GM23338 (cell line): Measurements from ENCODE around the gene NFE2. TPM values are rescaled to one million over a fixed set of nuclear protein-coding genes. Genes with fewer than 3 reads are reported as not detected.

Experiments used
- ATAC-seq: fragments of 200-7000 bp; cut with Tn5 transposase; 3 replicates; pipeline ENCODE4 v1.9.1; 2020
- DNase-seq: peaks from one replicate; pipeline ENCODE4 v3.0.0-alpha.2; 2015; ENCODE audit warnings: low spot score
- H2AFZ ChIP-seq: fragments of 200-600 bp; sonication (generic); 2 replicates; pipeline ENCODE4 v1.8.0; 2016; ENCODE audit warnings: antibody characterized with exemption, mild to moderate bottlenecking, moderate library complexity
- H3F3A ChIP-seq: fragments of 200-600 bp; sonication (generic); replicated peaks from 2 replicates; pipeline ENCODE4 v1.8.0; 2017; ENCODE audit warnings: antibody characterized with exemption, mixed run types, low read depth
- H3K27ac ChIP-seq: fragments of 200-600 bp; sonication (generic); 2 replicates; pipeline ENCODE4 v1.6.1; 2016; ENCODE audit warnings: low read depth
- H3K27me3 ChIP-seq: fragments of 200-600 bp; sonication (generic); 2 replicates; pipeline ENCODE4 v1.8.0; 2016; ENCODE audit warnings: mild to moderate bottlenecking, mixed run types, moderate library complexity; ENCODE audit not compliant: insufficient read depth
- H3K36me3 ChIP-seq: fragments of 200-600 bp; sonication (generic); 2 replicates; pipeline ENCODE4 v1.8.0; 2016; ENCODE audit warnings: mild to moderate bottlenecking; ENCODE audit not compliant: insufficient read depth
- H3K4me1 ChIP-seq: fragments of 200-600 bp; sonication (generic); 2 replicates; pipeline ENCODE4 v1.8.0; 2016; ENCODE audit warnings: mild to moderate bottlenecking, moderate library complexity; ENCODE audit not compliant: insufficient read depth
- H3K4me2 ChIP-seq: fragments of 200-600 bp; sonication (generic); 2 replicates; pipeline ENCODE4 v1.7.1; 2017; ENCODE audit warnings: mixed run types
- H3K4me3 ChIP-seq: fragments of 200-600 bp; sonication (generic); 2 replicates; pipeline ENCODE4 v1.6.1; 2016; ENCODE audit warnings: mixed run types
- H3K79me2 ChIP-seq: fragments of 200-600 bp; sonication (generic); replicated peaks from 2 replicates; pipeline ENCODE4 v1.8.0; 2017; ENCODE audit warnings: mild to moderate bottlenecking; ENCODE audit not compliant: insufficient read depth
- H3K9me2 ChIP-seq: fragments of 200-600 bp; sonication (generic); 2 replicates; pipeline ENCODE4 v1.8.0; 2017; ENCODE audit not compliant: insufficient read depth
- H4K20me1 ChIP-seq: fragments of 200-600 bp; sonication (generic); replicated peaks from 2 replicates; pipeline ENCODE4 v1.8.0; 2017; ENCODE audit warnings: mild to moderate bottlenecking; ENCODE audit not compliant: insufficient read depth
- H3K27ac Mint-ChIP-seq: 2 replicates; pipeline ENCODE4 v1.8.0; 2020; ENCODE audit warnings: inconsistent platforms, mild to moderate bottlenecking, moderate library complexity, mixed read lengths
- H3K27me3 Mint-ChIP-seq: 3 replicates; pipeline ENCODE4 v1.8.0; 2022; ENCODE audit warnings: low read depth, mild to moderate bottlenecking, moderate library complexity, mixed read lengths, inconsistent platforms; ENCODE audit not compliant: insufficient read depth, poor library complexity
- H3K36me3 Mint-ChIP-seq: 3 replicates; pipeline ENCODE4 v1.8.0; 2021; ENCODE audit warnings: low read depth, mild to moderate bottlenecking, inconsistent platforms, moderate library complexity, mixed read lengths
- H3K4me1 Mint-ChIP-seq: 3 replicates; pipeline ENCODE4 v1.8.0; 2020; ENCODE audit warnings: mild to moderate bottlenecking, inconsistent platforms, mixed read lengths
- H3K4me3 Mint-ChIP-seq: 3 replicates; pipeline ENCODE4 v1.8.0; 2021; ENCODE audit warnings: moderate library complexity, mild to moderate bottlenecking, inconsistent platforms, mixed read lengths
- H3K9me3 Mint-ChIP-seq: 3 replicates; pipeline ENCODE4 v1.8.0; 2020; ENCODE audit warnings: moderate library complexity, mild to moderate bottlenecking, inconsistent platforms, mixed read lengths
- CREB1 ChIP-seq: fragments of 250-450 bp; sonication (Bioruptor Pico); IDR thresholded peaks from 2 replicates; pipeline ENCODE4 v1.5.0; 2020; ENCODE audit warnings: low read depth, mild to moderate bottlenecking, moderate library complexity
- EZH2 ChIP-seq: fragments of 200-600 bp; sonication (generic); IDR thresholded peaks from one replicate; pipeline ENCODE4 v1.8.0; 2017; ENCODE audit warnings: antibody characterized with exemption, mild to moderate bottlenecking, low read depth; ENCODE audit not compliant: unreplicated experiment
- EZH2phosphoT487 ChIP-seq: fragments of 200-600 bp; sonication (generic); IDR thresholded peaks from one replicate; pipeline ENCODE4 v1.8.1; 2018; ENCODE audit warnings: antibody characterized with exemption; ENCODE audit not compliant: unreplicated experiment
- JUNB ChIP-seq: IDR thresholded peaks from one replicate; pipeline ENCODE4 v1.6.1; 2016; ENCODE audit warnings: antibody characterized with exemption; ENCODE audit not compliant: unreplicated experiment
- NANOG ChIP-seq: IDR thresholded peaks from 2 replicates; pipeline ENCODE4 v1.6.1; 2016; ENCODE audit warnings: antibody characterized with exemption, borderline replicate concordance
- POLR2AphosphoS5 ChIP-seq: IDR thresholded peaks from 2 replicates; pipeline ENCODE4 v1.6.1; 2016; ENCODE audit warnings: antibody characterized with exemption, low read depth
- STAT1 ChIP-seq: IDR thresholded peaks from one replicate; pipeline ENCODE4 v1.6.1; 2016; ENCODE audit warnings: antibody characterized with exemption; ENCODE audit not compliant: unreplicated experiment
- ZNF114 ChIP-seq: fragments of 250-450 bp; sonication (Bioruptor Pico); IDR thresholded peaks from 2 replicates; pipeline ENCODE4 v1.5.0; 2020; ENCODE audit warnings: mild to moderate bottlenecking, moderate library complexity
- ZNF331 ChIP-seq: fragments of 250-450 bp; sonication (Bioruptor Pico); IDR thresholded peaks from 2 replicates; pipeline ENCODE4 v1.5.0; 2020; ENCODE audit warnings: low read depth, mild to moderate bottlenecking, moderate library complexity
- polyA plus RNA-seq: library from polyadenylated mRNA; unstranded; fragments of >200 nt; fragmentation: Nextera tagmentation; extraction: Ambion mirVana; gene quantifications from 2 replicates; pipeline ENCODE4 v1.2.1, GENCODE V29; 2016
- total RNA-seq: library from RNA; depleted of rRNA; stranded (reverse); fragments of >200 nt; shearing (Covaris generic); gene quantifications from 2 replicates; pipeline ENCODE4 v1.2.3, GENCODE V29; 2014
- TF ChIP-seq, protein P1 (sequence below), 2 experiments: fragments of 200-600 bp in 1 of 2; sonication (generic) in 1 of 2; conservative IDR thresholded peaks; 2 replicates each; pipeline versions ENCODE4 v1.5.1 to v1.6.1; 2016 to 2017; ENCODE audit warnings: antibody characterized with exemption in 2 of 2, low read depth in 2 of 2, mild to moderate bottlenecking in 2 of 2, moderate library complexity in 1 of 2
- TF ChIP-seq, protein P2 (sequence below): IDR thresholded peaks from 2 replicates; pipeline ENCODE4 v1.6.1; 2016; ENCODE audit warnings: antibody characterized with exemption
- TF ChIP-seq, protein P3 (sequence below): IDR thresholded peaks from one replicate; pipeline ENCODE4 v1.6.1; 2018; ENCODE audit warnings: antibody characterized with exemption; ENCODE audit not compliant: unreplicated experiment
- TF ChIP-seq, protein P4 (sequence below): fragments of 250-450 bp; sonication (Bioruptor Pico); IDR thresholded peaks from 2 replicates; pipeline ENCODE4 v1.5.0; 2020; ENCODE audit warnings: mild to moderate bottlenecking, moderate library complexity

Gene NFE2
- total and polyA plus RNA-seq, 2 experiments from 2014 or later, result 1.3 to 1.8 TPM

DNA sequence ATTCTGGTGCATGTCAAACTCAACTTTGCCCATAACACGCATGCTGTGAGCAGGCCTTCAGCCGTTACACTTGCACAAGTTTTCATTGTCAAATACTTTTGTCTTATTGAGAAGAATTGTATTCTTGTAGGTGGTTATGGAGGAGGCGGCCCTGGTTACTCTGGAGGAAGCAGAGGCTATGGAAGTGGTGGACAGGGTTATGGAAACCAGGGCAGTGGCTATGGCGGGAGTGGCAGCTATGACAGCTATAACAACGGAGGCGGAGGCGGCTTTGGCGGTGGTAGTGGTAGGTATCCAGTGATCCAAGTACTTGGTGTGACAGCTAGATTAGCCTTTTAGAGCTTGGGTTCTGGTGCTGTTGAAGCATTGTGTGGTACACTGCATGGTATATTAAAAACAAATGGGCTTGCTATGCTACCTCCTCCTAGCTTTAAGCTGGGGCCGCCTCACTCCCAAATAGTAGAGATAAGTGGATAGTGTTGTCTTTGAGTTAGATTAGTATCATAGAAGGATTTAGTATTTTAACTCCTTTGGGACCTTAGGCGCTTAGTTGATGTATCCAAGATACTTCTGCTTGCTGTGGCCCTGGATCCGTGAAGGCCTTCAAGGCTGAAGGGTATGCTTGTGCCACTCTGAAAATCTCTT lies 17.7 kb downstream of the NFE2 start:
- H2AFZ ChIP-seq, result no peak overlapping the region
- H3K36me3 Mint-ChIP-seq, result no peaks in the 10 kb centered on the region; the same call in 1 of the 3 replicates
- peaks cover 39% of the 10 kb centered on the region for H3K4me1 Mint-ChIP-seq

More for the DNA sequence above, 17.7 kb downstream of the NFE2 start:
- H3K4me3 Mint-ChIP-seq, result no peak overlapping the region
- H3K4me1 ChIP-seq, result peaks cover 29% of the 10 kb centered on the region
- peaks cover 49% of the 10 kb centered on the region for H3K36me3 ChIP-seq
- H3K9me3 Mint-ChIP-seq, result peaks cover 7% of the 10 kb centered on the region; the same call in 1 of the 3 replicates
- H3K4me2 ChIP-seq, result peak overlapping the region; percentile 95
- H4K20me1 ChIP-seq, result peaks cover 43% of the 10 kb centered on the region; the same call in 1 of the 2 replicates
- peak overlapping the region; percentile 97 for H3K27ac ChIP-seq
- peaks cover 56% of the 10 kb centered on the region for H3F3A ChIP-seq
- H3K27ac Mint-ChIP-seq, result peak overlapping the region; percentile 45; the same call in 1 of the 2 replicates
- DNase-seq (no peak), ATAC-seq (no peak)
- no peaks in the 10 kb centered on the region for H3K9me2 ChIP-seq
- peaks cover 59% of the 10 kb centered on the region for H3K79me2 ChIP-seq
- no peak; the same call in 1 of the 2 replicates for TF ChIP-seq POLR2AphosphoS5
- TF ChIP-seq, protein P1, sequence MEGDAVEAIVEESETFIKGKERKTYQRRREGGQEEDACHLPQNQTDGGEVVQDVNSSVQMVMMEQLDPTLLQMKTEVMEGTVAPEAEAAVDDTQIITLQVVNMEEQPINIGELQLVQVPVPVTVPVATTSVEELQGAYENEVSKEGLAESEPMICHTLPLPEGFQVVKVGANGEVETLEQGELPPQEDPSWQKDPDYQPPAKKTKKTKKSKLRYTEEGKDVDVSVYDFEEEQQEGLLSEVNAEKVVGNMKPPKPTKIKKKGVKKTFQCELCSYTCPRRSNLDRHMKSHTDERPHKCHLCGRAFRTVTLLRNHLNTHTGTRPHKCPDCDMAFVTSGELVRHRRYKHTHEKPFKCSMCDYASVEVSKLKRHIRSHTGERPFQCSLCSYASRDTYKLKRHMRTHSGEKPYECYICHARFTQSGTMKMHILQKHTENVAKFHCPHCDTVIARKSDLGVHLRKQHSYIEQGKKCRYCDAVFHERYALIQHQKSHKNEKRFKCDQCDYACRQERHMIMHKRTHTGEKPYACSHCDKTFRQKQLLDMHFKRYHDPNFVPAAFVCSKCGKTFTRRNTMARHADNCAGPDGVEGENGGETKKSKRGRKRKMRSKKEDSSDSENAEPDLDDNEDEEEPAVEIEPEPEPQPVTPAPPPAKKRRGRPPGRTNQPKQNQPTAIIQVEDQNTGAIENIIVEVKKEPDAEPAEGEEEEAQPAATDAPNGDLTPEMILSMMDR (conservative IDR thresholded peaks at IDR 0.05; ENCODE audit: low read depth in 2 of 2), result no peak
- no peak for TF ChIP-seq NANOG
- TF ChIP-seq ZNF114 (CRISPR knock-in tag), result no peak
- no peak for TF ChIP-seq EZH2phosphoT487
- TF ChIP-seq EZH2, result no peak
- no peak for TF ChIP-seq ZNF331 (CRISPR knock-in tag)
- TF ChIP-seq, protein P2, sequence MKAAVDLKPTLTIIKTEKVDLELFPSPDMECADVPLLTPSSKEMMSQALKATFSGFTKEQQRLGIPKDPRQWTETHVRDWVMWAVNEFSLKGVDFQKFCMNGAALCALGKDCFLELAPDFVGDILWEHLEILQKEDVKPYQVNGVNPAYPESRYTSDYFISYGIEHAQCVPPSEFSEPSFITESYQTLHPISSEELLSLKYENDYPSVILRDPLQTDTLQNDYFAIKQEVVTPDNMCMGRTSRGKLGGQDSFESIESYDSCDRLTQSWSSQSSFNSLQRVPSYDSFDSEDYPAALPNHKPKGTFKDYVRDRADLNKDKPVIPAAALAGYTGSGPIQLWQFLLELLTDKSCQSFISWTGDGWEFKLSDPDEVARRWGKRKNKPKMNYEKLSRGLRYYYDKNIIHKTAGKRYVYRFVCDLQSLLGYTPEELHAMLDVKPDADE, result no peak
- TF ChIP-seq, protein P3, sequence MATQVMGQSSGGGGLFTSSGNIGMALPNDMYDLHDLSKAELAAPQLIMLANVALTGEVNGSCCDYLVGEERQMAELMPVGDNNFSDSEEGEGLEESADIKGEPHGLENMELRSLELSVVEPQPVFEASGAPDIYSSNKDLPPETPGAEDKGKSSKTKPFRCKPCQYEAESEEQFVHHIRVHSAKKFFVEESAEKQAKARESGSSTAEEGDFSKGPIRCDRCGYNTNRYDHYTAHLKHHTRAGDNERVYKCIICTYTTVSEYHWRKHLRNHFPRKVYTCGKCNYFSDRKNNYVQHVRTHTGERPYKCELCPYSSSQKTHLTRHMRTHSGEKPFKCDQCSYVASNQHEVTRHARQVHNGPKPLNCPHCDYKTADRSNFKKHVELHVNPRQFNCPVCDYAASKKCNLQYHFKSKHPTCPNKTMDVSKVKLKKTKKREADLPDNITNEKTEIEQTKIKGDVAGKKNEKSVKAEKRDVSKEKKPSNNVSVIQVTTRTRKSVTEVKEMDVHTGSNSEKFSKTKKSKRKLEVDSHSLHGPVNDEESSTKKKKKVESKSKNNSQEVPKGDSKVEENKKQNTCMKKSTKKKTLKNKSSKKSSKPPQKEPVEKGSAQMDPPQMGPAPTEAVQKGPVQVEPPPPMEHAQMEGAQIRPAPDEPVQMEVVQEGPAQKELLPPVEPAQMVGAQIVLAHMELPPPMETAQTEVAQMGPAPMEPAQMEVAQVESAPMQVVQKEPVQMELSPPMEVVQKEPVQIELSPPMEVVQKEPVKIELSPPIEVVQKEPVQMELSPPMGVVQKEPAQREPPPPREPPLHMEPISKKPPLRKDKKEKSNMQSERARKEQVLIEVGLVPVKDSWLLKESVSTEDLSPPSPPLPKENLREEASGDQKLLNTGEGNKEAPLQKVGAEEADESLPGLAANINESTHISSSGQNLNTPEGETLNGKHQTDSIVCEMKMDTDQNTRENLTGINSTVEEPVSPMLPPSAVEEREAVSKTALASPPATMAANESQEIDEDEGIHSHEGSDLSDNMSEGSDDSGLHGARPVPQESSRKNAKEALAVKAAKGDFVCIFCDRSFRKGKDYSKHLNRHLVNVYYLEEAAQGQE, result no peak
- TF ChIP-seq CREB1 (CRISPR knock-in tag), result no peak
- TF ChIP-seq STAT1, result no peak
- TF ChIP-seq, protein P4, sequence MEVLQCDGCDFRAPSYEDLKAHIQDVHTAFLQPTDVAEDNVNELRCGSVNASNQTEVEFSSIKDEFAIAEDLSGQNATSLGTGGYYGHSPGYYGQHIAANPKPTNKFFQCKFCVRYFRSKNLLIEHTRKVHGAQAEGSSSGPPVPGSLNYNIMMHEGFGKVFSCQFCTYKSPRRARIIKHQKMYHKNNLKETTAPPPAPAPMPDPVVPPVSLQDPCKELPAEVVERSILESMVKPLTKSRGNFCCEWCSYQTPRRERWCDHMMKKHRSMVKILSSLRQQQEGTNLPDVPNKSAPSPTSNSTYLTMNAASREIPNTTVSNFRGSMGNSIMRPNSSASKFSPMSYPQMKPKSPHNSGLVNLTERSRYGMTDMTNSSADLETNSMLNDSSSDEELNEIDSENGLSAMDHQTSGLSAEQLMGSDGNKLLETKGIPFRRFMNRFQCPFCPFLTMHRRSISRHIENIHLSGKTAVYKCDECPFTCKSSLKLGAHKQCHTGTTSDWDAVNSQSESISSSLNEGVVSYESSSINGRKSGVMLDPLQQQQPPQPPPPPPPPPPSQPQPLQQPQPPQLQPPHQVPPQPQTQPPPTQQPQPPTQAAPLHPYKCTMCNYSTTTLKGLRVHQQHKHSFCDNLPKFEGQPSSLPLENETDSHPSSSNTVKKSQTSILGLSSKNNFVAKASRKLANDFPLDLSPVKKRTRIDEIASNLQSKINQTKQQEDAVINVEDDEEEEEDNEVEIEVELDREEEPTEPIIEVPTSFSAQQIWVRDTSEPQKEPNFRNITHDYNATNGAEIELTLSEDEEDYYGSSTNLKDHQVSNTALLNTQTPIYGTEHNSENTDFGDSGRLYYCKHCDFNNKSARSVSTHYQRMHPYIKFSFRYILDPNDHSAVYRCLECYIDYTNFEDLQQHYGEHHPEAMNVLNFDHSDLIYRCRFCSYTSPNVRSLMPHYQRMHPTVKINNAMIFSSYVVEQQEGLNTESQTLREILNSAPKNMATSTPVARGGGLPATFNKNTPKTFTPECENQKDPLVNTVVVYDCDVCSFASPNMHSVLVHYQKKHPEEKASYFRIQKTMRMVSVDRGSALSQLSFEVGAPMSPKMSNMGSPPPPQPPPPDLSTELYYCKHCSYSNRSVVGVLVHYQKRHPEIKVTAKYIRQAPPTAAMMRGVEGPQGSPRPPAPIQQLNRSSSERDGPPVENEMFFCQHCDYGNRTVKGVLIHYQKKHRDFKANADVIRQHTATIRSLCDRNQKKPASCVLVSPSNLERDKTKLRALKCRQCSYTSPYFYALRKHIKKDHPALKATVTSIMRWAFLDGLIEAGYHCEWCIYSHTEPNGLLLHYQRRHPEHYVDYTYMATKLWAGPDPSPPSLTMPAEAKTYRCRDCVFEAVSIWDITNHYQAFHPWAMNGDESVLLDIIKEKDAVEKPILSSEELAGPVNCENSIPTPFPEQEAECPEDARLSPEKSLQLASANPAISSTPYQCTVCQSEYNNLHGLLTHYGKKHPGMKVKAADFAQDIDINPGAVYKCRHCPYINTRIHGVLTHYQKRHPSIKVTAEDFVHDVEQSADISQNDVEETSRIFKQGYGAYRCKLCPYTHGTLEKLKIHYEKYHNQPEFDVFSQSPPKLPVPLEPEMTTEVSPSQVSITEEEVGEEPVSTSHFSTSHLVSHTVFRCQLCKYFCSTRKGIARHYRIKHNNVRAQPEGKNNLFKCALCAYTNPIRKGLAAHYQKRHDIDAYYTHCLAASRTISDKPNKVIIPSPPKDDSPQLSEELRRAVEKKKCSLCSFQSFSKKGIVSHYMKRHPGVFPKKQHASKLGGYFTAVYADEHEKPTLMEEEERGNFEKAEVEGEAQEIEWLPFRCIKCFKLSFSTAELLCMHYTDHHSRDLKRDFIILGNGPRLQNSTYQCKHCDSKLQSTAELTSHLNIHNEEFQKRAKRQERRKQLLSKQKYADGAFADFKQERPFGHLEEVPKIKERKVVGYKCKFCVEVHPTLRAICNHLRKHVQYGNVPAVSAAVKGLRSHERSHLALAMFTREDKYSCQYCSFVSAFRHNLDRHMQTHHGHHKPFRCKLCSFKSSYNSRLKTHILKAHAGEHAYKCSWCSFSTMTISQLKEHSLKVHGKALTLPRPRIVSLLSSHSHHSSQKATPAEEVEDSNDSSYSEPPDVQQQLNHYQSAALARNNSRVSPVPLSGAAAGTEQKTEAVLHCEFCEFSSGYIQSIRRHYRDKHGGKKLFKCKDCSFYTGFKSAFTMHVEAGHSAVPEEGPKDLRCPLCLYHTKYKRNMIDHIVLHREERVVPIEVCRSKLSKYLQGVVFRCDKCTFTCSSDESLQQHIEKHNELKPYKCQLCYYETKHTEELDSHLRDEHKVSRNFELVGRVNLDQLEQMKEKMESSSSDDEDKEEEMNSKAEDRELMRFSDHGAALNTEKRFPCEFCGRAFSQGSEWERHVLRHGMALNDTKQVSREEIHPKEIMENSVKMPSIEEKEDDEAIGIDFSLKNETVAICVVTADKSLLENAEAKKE (CRISPR knock-in tag), result no peak
- no peak for TF ChIP-seq JUNB
- H3K4me3 ChIP-seq, result peak overlapping the region; percentile 94
- no peaks in the 10 kb centered on the region for H3K27me3 ChIP-seq
- peaks cover 17% of the 10 kb centered on the region for H3K27me3 Mint-ChIP-seq
